UCSD-AML1 (cell line): ENCODE data around the gene CYB5R4.
A peak's percentile ranks its signal among the peaks of the same experiment; 100 is the strongest.
"Not testable (repeated sequence)": the region's sequence is repeated elsewhere in the genome, so short reads cannot be mapped to it uniquely, and the experiment has no call there.

Experiments used
- DNase-seq: peaks from one replicate; lab custom pipeline; 2025; ENCODE audit not compliant: unreplicated experiment; lab: John Stamatoyannopoulos, UW

CYB5R4 gene

GRCh38 chr6:83907623-83908390, 48.3 kb downstream of the CYB5R4 start:
- DNase-seq: not testable (repeated sequence)

- DNase-seq: no peak
Measured at GRCh38 chr6:83908813-83909212, 49.3 kb downstream of the CYB5R4 start.

- DNase-seq: no peak
Measured at GRCh38 chr6:83911278-83911677, 51.8 kb downstream of the CYB5R4 start.

GRCh38 chr6:83914953-83915352, 55.5 kb downstream of the CYB5R4 start:
- no peak for DNase-seq

- no peak for DNase-seq
Measured at GRCh38 chr6:83917001-83917400, 57.5 kb downstream of the CYB5R4 start.

GRCh38 chr6:83920017-83920416, 60.5 kb downstream of the CYB5R4 start:
- no peak for DNase-seq

- no peak for DNase-seq
Measured at GRCh38 chr6:83921315-83921714, 61.8 kb downstream of the CYB5R4 start.

GRCh38 chr6:83927470-83927869, 68.0 kb downstream of the CYB5R4 start:
- DNase-seq: no peak

GRCh38 chr6:83928286-83928685, 68.8 kb downstream of the CYB5R4 start:
- no peak for DNase-seq

GRCh38 chr6:83946201-83946833, 86.8 kb downstream of the CYB5R4 start:
- not testable (repeated sequence) for DNase-seq

GRCh38 chr6:83947983-83948382, 88.5 kb downstream of the CYB5R4 start:
- DNase-seq: not testable (repeated sequence)

GRCh38 chr6:83948851-83949250, 89.4 kb downstream of the CYB5R4 start:
- no peak for DNase-seq

GRCh38 chr6:83951423-83951822, 91.9 kb downstream of the CYB5R4 start:
- not testable (repeated sequence) for DNase-seq

- DNase-seq: no peak
Measured at GRCh38 chr6:83952830-83953229, 93.3 kb downstream of the CYB5R4 start.

- no peak for DNase-seq
Measured at GRCh38 chr6:83954371-83954770, 94.9 kb downstream of the CYB5R4 start.

GRCh38 chr6:83958241-83958685, 98.8 kb downstream of the CYB5R4 start:
- DNase-seq: no peak

GRCh38 chr6:83960664-83961063, 101.2 kb downstream of the CYB5R4 start:
- DNase-seq: peak; percentile 8

GRCh38 chr6:83962582-83962981, 103.1 kb downstream of the CYB5R4 start:
- DNase-seq: no peak

- no peak for DNase-seq
Measured at GRCh38 chr6:83966539-83966938, 107.0 kb downstream of the CYB5R4 start.

- DNase-seq: no peak
Measured at GRCh38 chr6:83970582-83970981, 111.1 kb downstream of the CYB5R4 start.

- peak; percentile 65 for DNase-seq
Measured at GRCh38 chr6:83974409-83975050, 115.0 kb downstream of the CYB5R4 start.
